Body of pancreas (tissue), 4 donors: ENCODE results near the gene NEO1.

ENCODE experiments used
- POLR2A ChIP-seq, 3 donors: fragments of 450-650 bp; IDR thresholded peaks; one replicate each; pipeline ENCODE4 v1.6.1; 2016; ENCODE audit warnings: antibody characterized with exemption in 3 of 3, mild to moderate bottlenecking in 2 of 3
- TF ChIP-seq, protein P1 (sequence below), 7 experiments: fragments of 450-650 bp in 4 of 7; fragments of 200-600 bp in 3 of 7; sonication (generic) in 3 of 7; IDR thresholded peaks; one replicate each; pipeline ENCODE4 v1.5.1; 2016 to 2019; ENCODE audit warnings: antibody characterized with exemption in 7 of 7

DNA sequence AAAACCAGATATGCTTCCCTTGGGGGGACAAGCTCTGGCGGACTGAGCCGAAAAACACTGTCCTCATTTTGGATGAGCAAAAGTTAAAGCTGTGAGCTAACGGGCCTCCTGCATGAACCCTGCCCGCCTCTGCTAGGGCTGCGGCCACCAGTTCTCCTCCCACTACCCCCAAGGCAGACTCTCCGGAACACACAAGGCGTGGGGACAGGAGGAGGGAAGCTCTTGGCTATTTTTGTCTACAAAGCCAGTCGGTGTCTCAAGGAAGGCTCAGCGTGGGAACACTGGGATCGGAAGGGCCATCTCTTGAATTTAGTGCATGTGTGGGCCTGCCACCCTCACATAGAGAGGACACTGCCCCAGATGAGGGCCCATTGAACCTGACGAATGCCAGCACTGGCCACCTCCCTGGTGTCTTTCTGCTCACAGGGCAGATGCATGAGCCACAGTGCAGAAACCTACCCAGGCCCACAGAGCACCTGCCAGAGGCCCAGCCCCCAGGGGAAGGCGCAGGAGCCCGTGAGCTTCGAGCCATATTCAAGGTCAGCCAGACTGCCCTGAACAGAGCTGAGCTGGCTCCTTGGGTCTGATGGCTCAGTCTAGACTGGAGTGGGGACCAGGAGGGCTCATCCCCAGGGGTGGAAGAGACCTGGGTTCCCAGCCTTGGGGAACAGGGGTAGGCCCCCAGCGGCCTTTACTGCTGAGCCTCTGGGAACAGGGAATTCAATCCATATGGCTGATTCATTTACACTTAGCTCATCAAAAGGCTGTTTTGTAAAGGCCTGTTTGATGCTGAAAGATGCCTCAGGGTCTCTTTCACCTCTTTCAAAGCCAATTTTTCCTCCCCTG lies 278.2 kb downstream of the NEO1 start:
- no peak for TF ChIP-seq POLR2A (IDR thresholded peaks at IDR 0.05)
- TF ChIP-seq, protein P1, sequence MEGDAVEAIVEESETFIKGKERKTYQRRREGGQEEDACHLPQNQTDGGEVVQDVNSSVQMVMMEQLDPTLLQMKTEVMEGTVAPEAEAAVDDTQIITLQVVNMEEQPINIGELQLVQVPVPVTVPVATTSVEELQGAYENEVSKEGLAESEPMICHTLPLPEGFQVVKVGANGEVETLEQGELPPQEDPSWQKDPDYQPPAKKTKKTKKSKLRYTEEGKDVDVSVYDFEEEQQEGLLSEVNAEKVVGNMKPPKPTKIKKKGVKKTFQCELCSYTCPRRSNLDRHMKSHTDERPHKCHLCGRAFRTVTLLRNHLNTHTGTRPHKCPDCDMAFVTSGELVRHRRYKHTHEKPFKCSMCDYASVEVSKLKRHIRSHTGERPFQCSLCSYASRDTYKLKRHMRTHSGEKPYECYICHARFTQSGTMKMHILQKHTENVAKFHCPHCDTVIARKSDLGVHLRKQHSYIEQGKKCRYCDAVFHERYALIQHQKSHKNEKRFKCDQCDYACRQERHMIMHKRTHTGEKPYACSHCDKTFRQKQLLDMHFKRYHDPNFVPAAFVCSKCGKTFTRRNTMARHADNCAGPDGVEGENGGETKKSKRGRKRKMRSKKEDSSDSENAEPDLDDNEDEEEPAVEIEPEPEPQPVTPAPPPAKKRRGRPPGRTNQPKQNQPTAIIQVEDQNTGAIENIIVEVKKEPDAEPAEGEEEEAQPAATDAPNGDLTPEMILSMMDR (IDR thresholded peaks at IDR 0.05): no peak
